T-helper 22 cell (primary cell): ENCODE measurements around the gene SCRT2.
"Not testable (repeated sequence)": the region's sequence is repeated elsewhere in the genome, so short reads cannot be mapped to it uniquely, and the experiment has no call there.

ENCODE experiments used
- DNase-seq: peaks from one replicate; pipeline ENCODE4 v3.0.0-alpha.2; 2020; ENCODE audit warnings: low read depth

Gene SCRT2

DNA sequence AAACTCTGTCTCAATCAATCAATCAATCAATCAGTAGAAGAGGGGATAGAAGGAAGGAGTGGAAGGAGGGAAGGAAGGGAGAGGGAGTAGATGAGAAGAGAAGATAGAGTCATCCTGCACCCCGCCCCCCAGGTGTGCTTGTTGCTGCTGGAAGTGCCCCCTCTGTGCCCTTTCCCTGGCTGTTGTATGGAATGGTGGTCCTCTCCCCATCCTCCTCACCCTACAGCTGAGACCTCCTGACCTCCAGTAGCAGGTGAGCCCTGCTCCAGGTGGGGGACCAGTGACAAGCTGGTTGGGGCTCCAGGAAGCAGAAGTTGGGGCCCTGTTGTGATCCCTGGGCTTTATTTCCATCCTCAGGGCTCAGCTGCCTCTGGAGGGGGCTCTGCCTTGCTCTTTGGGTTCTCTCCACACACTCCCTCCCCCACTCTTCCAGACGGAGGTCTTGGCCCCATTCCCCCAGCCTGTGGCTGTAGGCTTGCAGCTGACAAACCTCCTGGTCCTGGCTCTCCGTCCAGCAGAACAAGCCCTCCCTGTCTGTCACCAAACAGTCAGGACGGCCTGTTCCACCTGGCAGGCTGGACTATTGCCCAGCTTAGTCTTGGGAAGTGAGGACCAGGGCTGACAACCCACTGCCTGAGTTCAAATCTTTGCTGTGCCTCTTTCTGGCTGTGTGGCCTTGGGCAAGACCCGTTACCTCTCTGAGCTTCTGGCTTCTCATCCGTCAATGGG is 26.0 kb upstream of the SCRT2 start:
- DNase-seq: no peak

DNA sequence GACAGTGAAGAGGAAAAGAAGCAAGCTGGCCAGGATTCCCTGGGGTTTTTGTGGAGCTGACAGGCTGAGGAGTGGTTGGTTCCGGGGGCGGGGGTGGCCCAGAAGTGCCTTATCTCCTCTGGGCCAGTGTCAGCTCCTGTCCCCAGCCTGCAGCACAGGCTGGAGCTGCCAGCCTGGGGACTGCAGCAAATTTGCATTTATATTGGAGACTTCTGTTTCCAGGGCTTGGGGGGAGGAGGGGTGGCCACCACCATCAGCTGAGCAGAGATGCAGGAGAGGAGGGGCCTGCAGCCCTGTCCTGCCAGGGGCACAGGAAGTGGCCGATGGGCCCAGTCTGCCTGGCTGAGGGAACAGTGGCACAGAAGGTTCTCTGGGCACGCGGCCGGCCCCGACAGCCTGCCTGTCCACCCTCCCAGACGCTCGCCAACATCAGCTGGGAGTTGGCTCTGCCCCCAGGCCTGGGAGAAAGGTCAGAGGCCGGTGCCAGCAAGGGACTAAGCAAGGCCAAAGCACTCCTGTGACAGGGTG is 24.3 kb upstream of the SCRT2 start:
- DNase-seq: no peak

DNA sequence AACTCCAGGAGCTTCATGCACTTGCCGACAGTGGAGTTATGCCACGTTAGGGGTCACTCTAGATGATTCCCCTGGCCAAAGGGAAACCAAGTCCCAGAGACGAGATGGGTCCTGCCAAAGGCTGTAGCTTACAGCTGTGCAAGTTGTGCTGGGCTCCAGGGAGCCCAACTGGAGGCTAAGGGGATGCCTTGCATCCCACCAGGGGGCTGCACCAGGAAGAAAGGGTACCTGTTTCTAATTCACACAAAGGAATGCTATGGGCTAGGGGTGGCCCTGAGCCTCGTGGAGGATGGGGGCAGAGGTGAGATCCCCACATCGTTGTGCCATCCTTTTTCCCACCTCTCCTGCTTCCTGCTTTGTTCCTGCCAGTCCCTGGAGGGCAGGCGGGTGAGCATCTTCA is 23.7 kb upstream of the SCRT2 start:
- no peak for DNase-seq

DNA sequence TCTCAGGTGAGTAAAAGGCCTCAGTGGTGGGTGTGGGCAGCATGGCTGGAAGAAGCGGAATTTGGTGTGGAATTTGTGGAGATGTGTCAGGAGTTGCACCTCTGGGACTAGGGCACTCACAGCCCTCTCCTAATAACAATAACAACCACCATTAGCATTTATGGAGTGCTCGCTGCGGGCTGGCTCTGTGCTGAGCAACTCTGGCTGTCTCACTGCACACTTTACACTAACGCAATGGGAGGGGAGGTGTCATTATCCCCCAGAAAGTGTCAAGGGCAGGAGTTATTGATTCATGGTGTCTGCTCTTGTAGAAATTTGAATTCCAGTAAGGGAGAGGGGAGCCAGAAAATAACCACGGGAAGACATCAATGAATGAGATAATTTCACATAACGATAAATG is 22.7 kb upstream of the SCRT2 start:
- no peak for DNase-seq

DNA sequence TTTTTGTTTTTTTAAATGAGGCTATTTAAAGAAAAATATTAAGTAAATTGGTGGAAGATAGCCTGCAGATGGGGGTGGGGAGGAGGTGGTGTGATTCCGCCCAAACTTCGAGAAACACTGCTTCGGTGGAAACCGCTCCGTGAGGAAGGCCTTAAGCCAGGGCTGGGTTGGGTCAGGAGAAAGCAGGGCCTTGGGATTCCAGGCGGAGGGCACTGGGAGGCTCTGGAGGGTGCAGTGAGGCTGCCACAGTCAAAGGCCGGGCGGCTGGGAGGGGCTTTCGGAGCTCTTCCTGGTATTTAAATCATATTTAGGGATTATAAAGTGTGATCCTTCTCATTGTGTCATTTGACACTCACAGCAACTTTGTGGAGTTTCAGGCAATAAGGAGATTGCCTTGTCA is 22.2 kb upstream of the SCRT2 start:
- DNase-seq: no peak

DNA sequence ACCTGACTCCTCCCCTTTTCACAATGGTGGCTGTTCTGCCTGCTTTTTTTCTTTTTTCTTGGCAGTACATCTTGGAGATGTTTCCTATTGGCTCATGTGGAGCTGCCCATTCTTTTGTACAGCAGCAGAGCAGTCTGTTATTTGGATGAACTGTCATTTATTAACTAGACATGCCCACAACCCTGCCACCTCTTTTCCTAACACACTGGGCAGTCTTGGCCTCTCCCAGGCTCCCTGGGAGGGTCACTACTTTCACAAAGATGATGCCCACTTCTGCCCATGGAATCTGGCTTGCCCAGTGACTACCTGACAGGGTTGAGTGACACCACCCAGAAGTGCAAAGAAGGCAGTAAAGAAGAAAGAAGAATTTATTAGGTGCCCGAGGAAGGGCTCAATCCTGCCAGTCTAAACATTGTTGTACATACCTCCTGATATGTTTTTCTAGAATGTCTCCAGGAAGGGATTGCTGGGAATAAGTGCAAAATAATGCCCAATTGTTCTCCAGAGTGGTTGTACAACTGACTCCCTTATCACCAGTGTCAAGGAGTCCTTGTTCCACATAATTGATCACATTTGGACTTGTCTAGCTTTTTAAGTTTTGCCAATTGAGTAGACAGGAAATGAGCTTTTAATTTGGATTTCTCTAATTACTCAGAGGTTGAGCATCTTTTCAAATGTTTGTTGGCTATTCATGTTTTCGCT is 19.7 kb upstream of the SCRT2 start:
- DNase-seq: no peak

DNA sequence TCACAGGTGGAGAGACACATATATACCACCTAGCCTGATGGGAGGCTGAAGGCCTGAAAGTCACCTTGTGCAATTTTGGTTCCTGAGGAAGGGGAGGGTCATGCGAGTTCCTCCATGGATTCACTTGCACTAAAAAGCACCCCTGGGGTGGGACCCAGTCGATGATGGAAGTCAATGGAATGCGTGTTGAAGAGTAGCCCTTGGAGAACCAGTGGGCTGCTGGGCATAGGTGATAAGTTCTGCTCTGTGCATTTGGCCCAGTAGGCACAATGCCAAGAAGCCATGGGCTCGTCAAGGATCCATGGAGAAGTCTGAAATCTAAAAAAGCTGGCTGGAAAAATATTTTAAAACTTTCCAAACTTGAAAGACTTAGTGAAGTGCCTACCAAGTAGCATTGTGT is 18.9 kb upstream of the SCRT2 start:
- DNase-seq: no peak

DNA sequence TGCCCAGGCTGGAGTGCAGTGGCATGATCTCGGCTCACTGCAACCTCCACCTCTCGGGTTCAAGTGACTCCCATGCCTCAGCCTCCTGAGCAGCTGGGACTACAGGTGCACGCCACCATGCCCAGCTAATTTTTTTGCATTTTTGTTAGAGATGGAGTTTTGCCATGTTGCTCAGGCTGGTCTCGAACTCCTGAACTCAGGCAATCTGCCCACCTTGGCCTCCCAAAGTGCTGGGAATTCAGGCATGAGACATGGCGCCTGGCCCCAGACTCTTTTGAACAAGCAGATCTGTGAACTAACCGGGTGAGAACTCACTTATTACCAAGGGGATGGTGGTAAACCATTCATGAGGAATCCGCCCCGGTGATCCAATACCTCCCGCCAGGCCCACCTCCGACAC is 18.2 kb upstream of the SCRT2 start:
- not testable (repeated sequence) for DNase-seq

DNA sequence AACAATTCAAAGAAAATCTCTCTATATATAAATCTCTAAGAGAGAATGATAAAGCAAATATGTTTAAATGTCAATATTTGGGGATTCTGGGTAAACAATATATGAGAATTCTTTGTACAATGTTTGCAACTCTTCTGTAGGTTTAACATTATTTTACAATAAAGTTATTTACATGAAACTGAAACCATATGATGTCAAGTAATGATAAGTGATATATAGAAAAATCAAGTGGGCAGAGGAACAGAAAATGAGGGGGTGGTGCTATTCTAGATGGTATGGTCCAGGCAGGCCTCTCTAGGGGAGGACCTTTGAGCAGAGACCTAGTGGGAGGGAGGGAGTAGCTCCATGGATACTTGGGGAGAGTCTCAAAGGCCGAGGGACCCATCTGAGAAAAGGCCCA is 16.4 kb upstream of the SCRT2 start:
- no peak for DNase-seq

DNA sequence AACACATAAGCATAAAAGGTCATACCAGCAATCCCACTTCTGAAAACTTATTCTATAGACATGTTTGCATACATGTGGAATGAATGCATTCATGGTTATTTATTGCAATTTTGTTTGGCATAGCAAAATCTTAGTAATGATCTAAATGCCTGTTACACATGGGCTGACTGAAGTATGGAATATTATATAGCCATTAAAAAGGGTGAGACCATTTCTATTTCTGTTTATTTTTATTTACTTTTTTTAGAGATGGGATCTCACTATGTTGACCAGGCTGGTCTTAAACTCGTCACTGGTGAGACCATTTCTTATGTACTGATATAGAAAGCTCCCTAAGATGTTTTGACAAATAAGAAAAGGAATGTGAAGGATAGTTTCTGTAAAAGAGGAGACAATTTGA is 14.3 kb upstream of the SCRT2 start:
- DNase-seq: no peak

DNA sequence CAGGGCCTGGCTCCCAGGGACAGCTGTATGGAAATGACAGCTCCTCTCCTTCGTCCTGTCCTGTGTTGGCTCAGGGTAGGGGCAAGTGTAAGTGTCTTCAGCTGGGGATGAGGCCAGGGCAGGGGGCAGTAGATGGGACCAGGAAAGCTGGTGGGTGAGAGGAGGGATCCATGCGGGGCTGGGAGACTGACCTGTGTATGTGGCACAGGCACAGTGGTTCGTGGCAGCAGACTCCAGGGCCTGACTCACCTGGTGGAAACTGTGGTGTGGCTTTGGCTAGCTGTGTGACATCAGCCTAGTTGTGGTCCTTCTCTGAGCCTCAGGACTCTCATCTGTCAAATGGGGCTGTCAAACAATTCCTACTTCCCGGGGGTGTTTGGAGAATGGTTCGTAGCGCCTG is 13.7 kb upstream of the SCRT2 start:
- no peak for DNase-seq

DNA sequence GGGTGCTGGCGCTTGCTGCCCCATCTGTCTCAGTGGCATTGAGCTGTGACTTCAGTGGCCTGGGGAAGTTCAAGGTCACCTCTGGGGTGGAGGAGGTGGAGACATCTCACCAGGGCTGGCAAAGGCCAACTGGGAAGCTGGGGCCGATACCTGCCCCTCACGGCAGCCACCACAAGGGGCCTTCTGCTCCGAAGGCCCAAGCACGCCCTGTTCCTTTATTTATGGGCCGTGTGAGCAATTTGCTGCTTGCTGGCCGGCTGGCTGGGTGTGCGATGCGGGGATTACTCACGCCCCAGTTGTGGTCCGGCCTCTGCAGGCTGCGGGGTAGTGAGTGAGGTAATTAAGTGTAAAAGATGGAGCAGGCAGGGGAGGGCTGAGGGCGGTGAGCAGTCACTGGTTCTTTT is 13.2 kb upstream of the SCRT2 start:
- no peak for DNase-seq

DNA sequence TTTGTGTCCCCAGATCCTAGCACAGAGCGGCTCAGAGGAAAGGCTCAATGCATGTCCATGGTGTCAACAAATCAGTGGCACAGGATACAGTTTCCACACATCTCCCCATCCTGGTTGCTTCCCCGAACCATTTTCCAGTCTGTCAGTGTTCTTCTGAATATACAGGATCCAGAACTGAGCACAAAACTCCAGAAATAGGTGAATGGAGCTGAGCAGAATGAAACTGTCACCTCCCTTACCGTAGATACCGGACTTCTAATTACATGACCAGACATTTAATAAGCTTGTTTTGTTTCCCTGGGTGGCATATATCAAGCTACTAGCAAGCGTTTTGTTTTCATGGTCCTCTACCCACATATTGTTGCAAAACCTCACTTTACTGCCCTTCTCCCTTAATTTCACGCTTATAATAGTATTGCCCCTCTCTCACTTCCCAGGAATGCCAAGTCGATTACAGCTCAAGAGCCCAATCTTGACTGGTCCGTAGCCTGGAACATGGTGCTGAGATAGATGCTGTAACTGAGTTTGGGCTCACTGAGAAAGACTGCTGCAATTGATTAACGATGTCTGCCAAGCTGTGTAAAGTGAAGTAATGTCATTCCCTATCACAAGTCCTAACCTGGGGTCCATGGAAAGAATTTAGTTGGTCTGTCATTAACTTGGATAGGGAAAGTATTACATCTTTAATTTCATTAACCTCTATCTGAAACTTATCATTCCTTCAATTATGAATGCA is 12.0 kb upstream of the SCRT2 start:
- no peak for DNase-seq

DNA sequence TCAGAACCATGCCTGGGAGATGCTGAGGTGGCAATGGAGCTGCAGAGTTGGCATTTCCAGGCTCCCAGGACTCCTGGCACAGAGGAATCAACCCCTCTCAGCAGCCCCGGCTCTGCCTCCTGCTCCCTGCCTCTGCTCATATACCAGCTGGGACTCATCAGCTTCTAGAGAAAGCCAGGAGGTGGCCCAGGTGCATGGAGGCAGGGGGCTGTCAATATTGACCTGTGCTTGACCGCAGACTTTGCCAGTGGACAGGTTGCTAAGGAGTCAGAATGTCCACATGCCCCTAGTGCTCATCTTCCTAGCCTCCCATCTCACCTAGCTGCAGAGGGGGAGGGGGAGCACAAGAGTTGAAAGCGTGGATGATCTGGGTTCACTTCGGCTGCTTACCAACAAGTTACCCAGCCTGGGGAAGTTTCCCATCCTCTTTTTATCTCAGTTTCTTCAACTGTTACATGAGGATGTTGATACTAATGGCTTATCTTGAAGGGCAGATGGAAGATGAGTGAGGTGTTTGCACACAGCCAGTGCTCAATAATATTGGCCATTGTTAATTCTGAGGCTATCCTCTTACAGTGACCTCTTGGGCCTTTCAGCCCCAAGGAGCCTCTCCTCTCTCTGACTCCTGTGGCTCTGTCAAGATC is 9.2 kb upstream of the SCRT2 start:
- DNase-seq: no peak

DNA sequence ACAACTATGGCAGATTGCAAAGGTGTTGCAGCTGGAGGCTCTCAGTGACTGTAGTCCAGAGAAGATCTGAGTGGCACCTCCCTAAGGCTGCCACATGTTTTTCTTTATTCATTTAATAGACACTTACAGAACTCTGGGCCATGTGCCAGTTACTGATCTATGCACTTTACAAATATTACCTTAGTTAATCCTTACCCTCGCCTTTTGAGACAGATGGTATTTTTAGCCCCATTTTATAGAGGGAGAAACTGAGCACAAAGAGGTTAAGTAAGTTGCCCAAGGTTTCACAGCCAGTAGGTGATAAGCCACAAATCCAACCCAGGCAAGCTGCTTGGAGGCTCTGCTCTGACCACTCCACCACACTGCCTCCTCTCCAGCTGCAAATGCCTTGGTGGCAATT is 6.5 kb upstream of the SCRT2 start:
- no peak for DNase-seq

DNA sequence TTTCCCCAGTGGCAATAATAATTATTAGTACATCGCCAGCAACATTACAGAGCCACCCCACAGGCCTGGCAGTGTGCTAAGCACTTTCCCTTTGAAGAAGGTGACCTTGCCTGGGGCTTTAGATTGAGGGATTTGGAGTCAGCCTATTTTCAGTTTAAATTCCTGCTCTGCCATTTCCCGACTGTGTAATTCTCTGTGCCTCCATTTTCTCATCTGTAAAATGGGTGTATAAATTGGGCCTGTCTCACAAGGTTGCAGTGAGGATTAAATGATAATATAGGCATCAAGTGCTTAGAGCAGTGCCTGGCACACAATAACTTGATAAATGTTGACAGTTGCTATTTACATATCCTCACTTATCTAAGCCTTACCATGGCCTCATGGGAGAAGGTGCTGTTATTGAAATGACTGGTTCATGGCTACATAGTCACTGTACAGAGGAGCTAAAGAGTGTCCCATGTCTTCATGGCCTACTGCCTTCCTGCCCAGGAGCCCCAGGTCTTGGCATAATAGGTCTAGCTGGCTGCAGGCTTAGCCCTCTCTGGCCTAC is 5.1 kb upstream of the SCRT2 start:
- no peak for DNase-seq

DNA sequence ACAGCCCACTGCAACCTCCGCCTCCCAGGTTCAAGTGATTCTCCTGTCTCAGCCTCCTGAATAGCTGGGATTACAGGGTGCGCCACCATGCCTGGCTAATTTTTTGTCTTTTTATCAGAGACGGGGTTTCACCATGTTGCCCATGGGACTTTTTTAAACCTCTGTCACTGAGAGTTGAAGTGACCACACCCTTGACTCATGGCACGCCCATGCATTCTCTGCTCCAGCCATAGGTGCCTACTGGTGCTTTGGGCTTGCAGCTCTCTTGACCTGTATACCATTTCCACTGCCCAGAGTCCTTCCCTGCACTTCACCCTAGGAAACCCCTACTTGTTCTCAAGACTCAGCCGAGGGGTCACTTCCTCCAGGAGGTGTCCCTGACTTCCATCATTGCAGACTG is 2.4 kb upstream of the SCRT2 start:
- DNase-seq: no peak

DNA sequence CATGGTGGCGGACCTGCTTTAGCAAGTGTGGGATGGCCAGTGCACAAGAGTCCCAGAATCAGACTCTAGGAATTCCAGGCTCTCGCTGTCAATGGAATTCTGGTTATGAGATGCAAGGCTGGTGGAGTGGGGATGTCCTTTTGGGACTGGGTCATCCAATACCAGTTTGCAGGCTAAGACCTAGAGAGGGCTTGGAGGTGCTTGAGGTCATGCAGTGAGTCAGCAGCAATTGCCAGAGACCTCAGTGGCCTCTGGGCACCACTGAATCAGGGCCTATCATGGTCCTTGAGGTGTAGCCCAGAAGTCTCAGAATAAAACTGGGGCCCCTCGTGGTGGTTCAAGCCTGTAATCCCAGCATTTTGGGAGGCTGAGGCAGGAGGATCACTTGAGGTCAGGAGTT is 1.4 kb upstream of the SCRT2 start:
- DNase-seq: no peak

DNA sequence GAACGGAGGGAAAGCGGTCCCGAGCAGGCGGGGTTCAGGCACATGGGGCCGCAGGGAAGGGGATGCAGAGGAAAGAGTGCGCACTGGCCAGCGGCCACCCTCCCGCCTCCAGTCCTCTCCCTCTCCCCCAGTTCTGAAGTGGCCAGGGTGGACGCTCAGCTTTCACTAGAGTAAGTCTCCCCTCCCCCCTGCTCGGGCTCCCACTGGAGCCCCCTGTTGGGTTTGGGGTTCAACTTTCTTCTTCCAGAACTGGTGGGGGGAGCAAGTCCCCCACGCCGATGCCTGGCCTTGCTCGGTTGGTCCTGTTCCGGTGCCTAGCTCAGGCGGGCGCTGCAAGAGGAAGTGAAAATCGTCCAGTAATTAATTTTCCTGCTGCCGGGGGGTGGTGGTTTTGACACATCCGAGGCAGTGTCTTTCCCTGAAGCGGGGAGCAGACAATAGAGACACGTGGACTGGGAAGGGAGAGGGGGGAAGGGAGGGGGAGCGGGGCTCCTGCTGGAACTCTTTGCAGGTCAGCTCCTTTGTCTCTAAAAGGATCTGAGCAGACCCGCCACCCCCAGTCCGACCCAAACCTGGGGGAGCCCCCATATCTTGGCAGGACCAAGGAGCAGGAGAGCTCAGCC is 824 bp upstream of the SCRT2 start:
- DNase-seq: no peak

DNA sequence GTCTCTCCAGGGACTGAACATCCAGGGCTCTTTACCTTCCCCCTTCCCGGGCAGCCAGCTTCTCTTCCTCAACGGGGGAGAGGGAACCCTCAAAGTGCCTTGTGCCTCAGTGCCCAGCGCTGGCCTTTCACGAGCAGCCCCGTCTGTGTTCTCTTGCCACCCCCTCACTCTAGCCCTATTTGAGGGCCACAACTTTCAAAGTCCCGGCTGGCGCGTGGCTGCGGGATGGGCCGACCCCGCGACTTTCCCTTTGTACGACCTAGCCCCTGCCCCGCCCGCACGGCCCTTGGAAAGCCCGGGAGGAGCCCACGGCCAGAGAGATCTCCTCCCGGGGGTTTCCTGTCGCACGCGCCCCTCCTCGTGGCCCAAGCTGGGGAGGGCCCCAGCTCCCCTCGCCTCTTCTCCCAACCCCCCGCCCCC is 559 bp downstream of the SCRT2 start:
- no peak for DNase-seq

DNA sequence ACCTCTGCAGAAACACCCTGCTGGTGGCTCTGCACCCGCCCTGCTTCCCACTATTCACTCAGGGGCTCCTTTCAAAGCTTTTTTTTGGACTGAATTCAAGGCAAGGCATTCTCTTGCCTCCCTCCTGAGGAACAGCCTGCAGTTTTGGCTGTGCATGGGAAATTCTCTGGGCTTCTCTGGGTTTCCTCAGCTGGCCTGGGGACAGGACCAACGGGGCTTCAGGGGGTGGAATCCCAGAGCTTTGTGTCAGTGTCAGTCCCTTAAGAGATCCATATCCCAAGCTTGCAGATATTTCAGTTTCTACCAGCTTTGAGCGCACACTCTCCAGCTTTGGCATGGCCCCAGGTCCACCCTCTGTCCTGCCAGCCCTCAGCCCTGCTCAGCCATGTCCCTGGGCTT is 2.0 kb downstream of the SCRT2 start:
- DNase-seq: no peak
